ENCODE measurements around the gene KAT7.

Gene KAT7

DNA sequence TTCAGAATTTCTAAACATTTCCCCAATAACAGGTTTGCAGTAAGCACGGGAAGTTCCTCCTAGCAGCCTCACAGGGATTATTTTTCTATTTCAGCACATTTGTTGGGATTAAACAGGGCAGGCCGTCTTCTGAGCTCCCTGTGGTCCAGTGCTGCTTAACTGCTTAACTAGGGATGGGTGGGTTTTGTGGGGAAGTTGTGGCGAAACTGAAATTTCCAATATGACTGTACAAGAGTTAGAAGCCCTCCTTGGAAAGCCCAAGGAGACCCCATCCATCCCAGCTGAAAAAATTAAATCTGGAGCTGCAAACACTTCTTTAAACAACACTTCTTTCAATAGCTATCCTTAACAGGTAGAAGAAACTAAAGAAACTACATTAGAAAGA lies 46.8 kb upstream of the KAT7 start:
- Histone ChIP-seq H3K9ac (ENCODE audit: low read depth, low read length) (peak overlapping the region; percentile 63), H3K36me3 (ENCODE audit: insufficient read depth, low read length) (no peaks in the 10 kb centered on the region), H3K9me3 (ENCODE audit: insufficient read depth, low read length, severe bottlenecking) (no peaks in the 10 kb centered on the region), H3K4me2 (ENCODE audit: insufficient read depth, low read length) (peak overlapping the region; percentile 56), H3K27me3 (ENCODE audit: insufficient read depth, low read length, poor library complexity) (no peaks in the 10 kb centered on the region), H3K79me2 (ENCODE audit: insufficient read depth, low read length) (peaks cover 72% of the 10 kb centered on the region), H3K4me1 (ENCODE audit: insufficient read depth, low read length) (peaks cover 82% of the 10 kb centered on the region), H2AFZ (ENCODE audit: low read depth, low read length) (no peak overlapping the region), H3K4me3 (ENCODE audit: low read depth in 1 of 2, low read length in 2 of 2) (peak overlapping the region in 1 of 2 experiments; percentile 46; a peak in 2 of 4 replicates), H4K20me1 (ENCODE audit: insufficient read depth, low read length) (no peaks in the 10 kb centered on the region), H3K27ac (ENCODE audit: low read length) (peak overlapping the region; percentile 91)
- no peak for ATAC-seq (ENCODE audit: insufficient read depth, low read depth)
- DNase-seq = peak; percentile 14
- TF ChIP-seq, protein P1, sequence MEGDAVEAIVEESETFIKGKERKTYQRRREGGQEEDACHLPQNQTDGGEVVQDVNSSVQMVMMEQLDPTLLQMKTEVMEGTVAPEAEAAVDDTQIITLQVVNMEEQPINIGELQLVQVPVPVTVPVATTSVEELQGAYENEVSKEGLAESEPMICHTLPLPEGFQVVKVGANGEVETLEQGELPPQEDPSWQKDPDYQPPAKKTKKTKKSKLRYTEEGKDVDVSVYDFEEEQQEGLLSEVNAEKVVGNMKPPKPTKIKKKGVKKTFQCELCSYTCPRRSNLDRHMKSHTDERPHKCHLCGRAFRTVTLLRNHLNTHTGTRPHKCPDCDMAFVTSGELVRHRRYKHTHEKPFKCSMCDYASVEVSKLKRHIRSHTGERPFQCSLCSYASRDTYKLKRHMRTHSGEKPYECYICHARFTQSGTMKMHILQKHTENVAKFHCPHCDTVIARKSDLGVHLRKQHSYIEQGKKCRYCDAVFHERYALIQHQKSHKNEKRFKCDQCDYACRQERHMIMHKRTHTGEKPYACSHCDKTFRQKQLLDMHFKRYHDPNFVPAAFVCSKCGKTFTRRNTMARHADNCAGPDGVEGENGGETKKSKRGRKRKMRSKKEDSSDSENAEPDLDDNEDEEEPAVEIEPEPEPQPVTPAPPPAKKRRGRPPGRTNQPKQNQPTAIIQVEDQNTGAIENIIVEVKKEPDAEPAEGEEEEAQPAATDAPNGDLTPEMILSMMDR (IDR thresholded peaks at IDR 0.05; ENCODE audit: borderline replicate concordance, extremely low read depth, low read length, poor library complexity, severe bottlenecking) = no peak
- no peak for TF ChIP-seq EZH2 (IDR thresholded peaks at IDR 0.05; ENCODE audit: borderline replicate concordance, low read depth, low read length, severe bottlenecking)

DNA sequence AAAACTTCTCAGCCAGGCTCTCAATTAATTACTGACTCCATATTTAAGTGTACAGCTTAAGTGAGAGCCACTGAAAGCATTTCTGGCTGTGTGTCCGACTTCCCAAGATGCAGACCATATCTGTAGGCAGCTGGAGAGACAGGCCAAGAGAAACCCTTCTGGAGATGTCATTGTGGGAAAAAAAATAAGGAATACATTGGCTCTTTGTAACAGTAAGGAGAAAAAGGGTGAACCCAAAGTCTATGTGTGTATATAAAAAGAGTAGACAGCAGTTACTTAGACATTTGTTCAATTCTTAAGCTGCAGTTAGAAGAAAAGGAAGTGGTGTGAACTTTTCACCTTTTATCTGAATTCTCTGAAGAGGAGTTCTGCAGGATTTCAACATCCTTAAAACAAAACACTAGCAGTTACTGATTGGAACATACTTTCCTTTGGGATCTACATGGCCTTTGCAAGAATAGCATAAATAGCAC lies 46.3 kb upstream of the KAT7 start:
- peak overlapping the region; percentile 91 for H3K27ac ChIP-seq (ENCODE audit: low read length)
- H3K27me3 ChIP-seq (ENCODE audit: insufficient read depth, low read length, poor library complexity) = no peaks in the 10 kb centered on the region
- no peak overlapping the region for H2AFZ ChIP-seq (ENCODE audit: low read depth, low read length)
- peak overlapping the region; percentile 56 for H3K4me2 ChIP-seq (ENCODE audit: insufficient read depth, low read length)
- ATAC-seq (ENCODE audit: insufficient read depth, low read depth) (peak; percentile 16; the same call in 1 of the 3 replicates), DNase-seq (peak; percentile 22)
- peaks cover 3% of the 10 kb centered on the region; the same call in 1 of the 2 replicates for H4K20me1 ChIP-seq (ENCODE audit: insufficient read depth, low read length)
- peak overlapping the region in 1 of 2 experiments; percentile 46; a peak in 2 of 4 replicates for H3K4me3 ChIP-seq (ENCODE audit: low read depth in 1 of 2, low read length in 2 of 2)
- H3K79me2 ChIP-seq (ENCODE audit: insufficient read depth, low read length) = peaks cover 70% of the 10 kb centered on the region
- no peaks in the 10 kb centered on the region for H3K36me3 ChIP-seq (ENCODE audit: insufficient read depth, low read length)
- peak overlapping the region; percentile 63 for H3K9ac ChIP-seq (ENCODE audit: low read depth, low read length)
- TF ChIP-seq, protein P1 (IDR thresholded peaks at IDR 0.05; ENCODE audit: borderline replicate concordance, extremely low read depth, low read length, poor library complexity, severe bottlenecking) = no peak
- TF ChIP-seq EZH2 (IDR thresholded peaks at IDR 0.05; ENCODE audit: borderline replicate concordance, low read depth, low read length, severe bottlenecking) = no peak
- peaks cover 87% of the 10 kb centered on the region for H3K4me1 ChIP-seq (ENCODE audit: insufficient read depth, low read length)
- H3K9me3 ChIP-seq (ENCODE audit: insufficient read depth, low read length, severe bottlenecking) = no peaks in the 10 kb centered on the region

DNA sequence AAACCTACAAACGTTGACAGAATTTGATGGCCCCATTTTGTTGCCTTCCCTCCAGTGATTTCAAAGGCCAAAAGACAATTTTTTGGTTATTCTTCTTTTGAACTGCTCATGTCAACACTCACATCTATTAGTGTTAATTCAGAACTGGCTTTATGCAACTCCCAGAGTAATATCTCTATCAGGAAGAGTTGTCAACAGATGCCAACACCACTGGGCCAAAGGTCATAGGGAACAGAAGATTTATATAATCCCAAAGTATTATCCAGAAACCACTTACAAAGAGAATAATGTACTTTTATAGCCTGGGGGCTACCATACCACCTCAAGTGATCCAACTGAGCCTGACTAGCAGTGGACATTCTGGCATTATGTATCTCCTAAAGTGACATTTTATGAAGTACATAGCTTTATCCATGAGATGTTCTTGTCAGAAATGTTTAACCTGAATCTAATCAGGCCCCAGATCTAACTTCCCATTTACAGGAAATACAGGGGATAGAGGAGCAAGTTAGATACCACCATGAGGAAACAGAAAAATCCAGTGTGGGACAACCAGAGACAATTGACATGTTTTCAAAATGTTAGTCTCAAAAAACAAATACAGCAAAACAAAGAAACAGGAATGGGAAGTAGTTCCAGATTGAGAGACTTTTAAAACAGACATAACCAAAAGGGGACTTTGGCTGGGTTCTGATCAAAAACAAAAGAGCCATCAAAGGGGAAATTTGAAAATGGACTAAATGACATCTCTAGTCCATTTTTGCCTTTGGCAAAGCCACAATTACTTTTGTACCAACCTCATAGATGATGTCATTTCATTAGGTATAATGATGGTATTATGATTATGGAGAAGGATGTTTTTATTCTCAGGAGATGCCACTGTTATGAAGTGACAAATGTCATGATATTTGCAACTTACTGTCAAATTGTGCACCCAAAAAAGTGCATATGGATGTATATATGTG lies 43.0 kb upstream of the KAT7 start:
- Histone ChIP-seq H3K9me3 (ENCODE audit: insufficient read depth, low read length, severe bottlenecking) (no peaks in the 10 kb centered on the region), H3K4me2 (ENCODE audit: insufficient read depth, low read length) (peak overlapping the region; percentile 66), H4K20me1 (ENCODE audit: insufficient read depth, low read length) (peaks cover 15% of the 10 kb centered on the region), H3K4me1 (ENCODE audit: insufficient read depth, low read length) (peaks cover 92% of the 10 kb centered on the region), H3K4me3 (ENCODE audit: low read depth in 1 of 2, low read length in 2 of 2) (no peak overlapping the region), H3K27me3 (ENCODE audit: insufficient read depth, low read length, poor library complexity) (no peaks in the 10 kb centered on the region), H3K27ac (ENCODE audit: low read length) (peak overlapping the region; percentile 92), H3K79me2 (ENCODE audit: insufficient read depth, low read length) (peaks cover 71% of the 10 kb centered on the region), H2AFZ (ENCODE audit: low read depth, low read length) (no peak overlapping the region), H3K36me3 (ENCODE audit: insufficient read depth, low read length) (no peaks in the 10 kb centered on the region), H3K9ac (ENCODE audit: low read depth, low read length) (peak overlapping the region; percentile 50; the same call in 1 of the 2 replicates)
- TF ChIP-seq EZH2 (IDR thresholded peaks at IDR 0.05; ENCODE audit: borderline replicate concordance, low read depth, low read length, severe bottlenecking) = no peak
- TF ChIP-seq, protein P1 (IDR thresholded peaks at IDR 0.05; ENCODE audit: borderline replicate concordance, extremely low read depth, low read length, poor library complexity, severe bottlenecking) = no peak
- DNase-seq (no peak), ATAC-seq (ENCODE audit: insufficient read depth, low read depth) (no peak)

Data from DND-41 (cell line).